SK-N-MC (cell line): ENCODE measurements around the gene PTGFR.

Source experiments
- EZH2 ChIP-seq: fragments of 200-600 bp; sonication (generic); IDR thresholded peaks from one replicate; pipeline ENCODE4 v1.6.1; 2017; ENCODE audit warnings: antibody characterized with exemption
- FOXP2 ChIP-seq: optimal IDR thresholded peaks from 2 replicates; pipeline ENCODE3; 2011; ENCODE audit warnings: mild to moderate bottlenecking, moderate library complexity; ENCODE audit not compliant: insufficient read depth; ENCODE audit errors: extremely low read length, control extremely low read depth
- POLR2AphosphoS5 ChIP-seq: IDR thresholded peaks from 2 replicates; pipeline ENCODE4 v1.6.1; 2012; ENCODE audit warnings: mild to moderate bottlenecking, low read depth, low read length, borderline replicate concordance

- TF ChIP-seq POLR2AphosphoS5 (no peak), FOXP2 (no peak), EZH2 (no peak)
These were observed 25.9 kb downstream of the PTGFR start for GRCh38 chr1:78516716-78517115.
